ENCODE results near the gene ARHGAP10.

ARHGAP10 gene

DNA sequence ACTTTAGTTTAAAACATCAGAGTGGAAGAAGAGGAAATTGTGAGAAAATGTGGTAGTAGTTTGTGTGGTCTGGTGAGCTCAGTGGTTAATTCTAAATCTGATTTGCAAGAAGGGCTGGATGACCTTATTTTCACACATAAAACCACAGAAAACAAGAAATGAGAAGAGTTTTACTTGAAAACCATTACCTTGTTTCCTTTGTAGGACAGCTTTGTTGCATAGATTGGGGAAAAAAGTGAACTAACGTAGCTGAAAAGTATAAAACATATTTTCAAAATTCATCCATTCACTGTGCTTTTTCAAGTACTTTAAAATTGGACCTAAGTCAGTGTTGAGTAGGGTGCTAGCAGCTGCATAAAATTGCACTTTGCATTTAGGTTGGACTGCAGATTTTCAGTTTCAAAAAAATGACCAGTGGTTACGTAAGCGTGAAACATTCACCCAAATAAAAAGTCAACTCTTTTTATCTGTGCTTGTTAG lies 211.3 kb downstream of the ARHGAP10 start:
- DNase-seq (ENCODE audit: low read depth in 2 of 3, low spot score in 1 of 3), result no peak

DNA sequence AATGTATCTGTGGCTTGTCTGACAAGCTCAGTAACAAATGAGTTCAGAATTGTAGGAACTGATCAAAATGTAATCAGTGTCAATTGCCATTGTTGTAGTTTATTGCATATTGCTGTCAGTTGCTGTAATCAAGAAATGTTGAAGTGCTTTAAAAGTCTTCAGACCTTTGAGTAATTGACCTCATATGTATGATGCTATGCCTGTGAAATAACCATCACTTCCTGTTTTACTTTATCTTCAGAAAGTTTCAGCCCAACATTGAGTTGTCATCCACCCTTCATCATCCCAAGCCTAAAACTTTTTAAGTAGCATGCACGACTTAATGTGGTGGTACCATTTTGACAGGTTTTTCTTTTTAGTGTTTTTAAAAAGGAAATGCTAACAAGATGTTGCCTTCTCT lies 212.4 kb downstream of the ARHGAP10 start:
- no peak for DNase-seq (ENCODE audit: low read depth in 2 of 3, low spot score in 1 of 3)

DNA sequence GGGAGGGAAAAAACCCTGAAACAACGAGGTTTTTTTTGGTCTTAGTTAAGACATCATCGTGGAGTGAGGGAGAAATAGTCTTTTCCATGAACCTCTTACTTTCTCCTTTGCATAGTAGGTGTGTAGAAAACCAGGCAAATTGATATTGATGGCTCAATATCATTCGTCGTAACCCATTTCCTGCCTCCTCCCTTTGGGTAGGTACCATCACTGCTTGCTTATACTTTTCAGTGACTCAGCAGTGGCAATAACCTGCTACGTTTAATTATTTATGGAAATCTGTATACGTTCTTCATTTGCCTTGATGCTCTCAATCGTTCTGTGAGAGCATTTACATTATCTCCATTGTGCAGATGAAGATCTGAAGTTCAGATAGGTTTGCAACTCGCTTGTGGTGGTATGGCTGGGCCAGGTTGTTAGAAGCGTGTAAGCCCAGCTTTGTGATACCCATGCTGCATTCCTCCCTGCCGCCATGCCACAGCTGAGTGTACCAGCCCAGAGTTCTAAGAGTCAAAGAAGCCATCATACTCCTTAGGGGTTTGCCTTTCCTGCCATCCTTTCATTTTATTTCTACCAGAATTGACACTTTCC lies 212.9 kb downstream of the ARHGAP10 start:
- no peak for DNase-seq (ENCODE audit: low read depth in 2 of 3, low spot score in 1 of 3)

DNA sequence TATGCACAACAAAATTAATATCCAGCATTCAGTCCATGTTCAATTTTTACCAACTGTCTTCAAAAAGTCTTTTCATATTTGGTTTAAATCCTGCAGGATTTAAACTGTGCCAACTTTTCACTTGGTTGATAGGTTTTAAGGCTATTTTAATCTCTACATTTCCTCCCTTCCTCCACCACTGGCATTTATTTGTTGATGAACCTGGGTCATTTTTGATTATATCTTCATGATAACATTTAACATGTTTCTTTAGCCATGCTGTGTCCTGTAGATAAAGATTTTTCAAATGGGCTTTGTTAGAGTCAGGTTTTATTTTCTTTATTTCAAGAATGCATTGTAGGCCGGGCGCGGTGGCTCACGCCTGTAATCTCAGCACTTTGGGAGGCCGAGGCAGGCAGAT lies 216.4 kb downstream of the ARHGAP10 start:
- no peak for DNase-seq (ENCODE audit: low read depth in 2 of 3, low spot score in 1 of 3)

DNA sequence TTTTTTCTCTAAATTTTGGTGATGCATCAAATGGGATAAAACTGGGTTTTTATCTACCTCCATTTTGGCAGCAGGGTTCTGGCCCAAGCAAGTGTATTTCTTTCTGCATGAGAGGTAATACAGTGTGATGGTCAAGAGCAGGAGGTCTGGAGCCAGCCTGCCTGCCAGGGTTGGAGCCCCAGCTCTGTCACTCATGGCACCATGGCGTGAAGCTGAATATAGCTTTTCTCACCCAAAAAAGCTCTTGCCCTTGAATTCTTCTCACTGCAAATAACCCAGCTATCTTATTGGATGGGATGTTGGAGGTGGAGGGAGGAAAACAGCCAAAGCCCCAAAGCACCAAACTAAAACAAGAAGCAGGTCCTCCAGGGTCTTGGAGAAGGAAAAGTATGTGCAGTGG lies 218.4 kb downstream of the ARHGAP10 start:
- no peak for DNase-seq (ENCODE audit: low read depth in 2 of 3, low spot score in 1 of 3)

DNA sequence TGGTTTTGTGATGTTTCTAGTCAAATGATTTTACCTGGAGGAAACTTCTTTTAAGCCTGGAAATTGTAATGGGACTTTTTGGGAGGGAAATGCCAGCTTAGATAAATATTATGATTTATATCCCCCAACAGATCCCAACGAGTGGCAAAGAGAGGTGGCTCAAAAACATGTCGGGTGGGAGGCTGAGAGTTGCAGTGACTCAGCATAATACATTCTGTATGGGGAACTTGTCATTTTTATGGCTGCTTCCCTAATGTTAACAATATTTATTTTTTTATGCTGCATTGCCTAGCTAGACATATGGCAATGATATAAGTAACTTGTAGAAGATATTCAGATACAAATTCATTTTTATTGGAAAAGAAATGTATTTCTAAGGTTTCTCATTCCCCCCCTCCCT lies 219.0 kb downstream of the ARHGAP10 start:
- no peak for DNase-seq (ENCODE audit: low read depth in 2 of 3, low spot score in 1 of 3)

DNA sequence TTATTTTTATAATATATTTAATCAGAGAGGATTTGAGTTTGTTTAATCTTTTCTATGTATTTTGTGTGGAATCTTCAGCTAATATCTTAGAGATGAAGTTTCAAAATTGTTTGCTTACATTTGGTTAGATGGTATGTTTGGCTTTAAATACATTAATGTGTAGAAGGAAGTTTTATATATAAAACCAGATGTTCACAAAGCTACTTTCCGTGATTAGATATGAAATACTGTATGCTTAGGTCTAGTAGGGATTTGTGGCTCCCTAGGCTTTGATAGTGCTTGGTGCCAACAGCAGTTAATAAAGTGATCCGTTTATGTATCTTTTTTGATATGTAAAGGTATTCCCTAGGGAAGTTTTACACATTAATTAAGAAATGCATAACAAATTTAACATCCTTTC lies 223.0 kb downstream of the ARHGAP10 start:
- DNase-seq (ENCODE audit: low read depth in 2 of 3, low spot score in 1 of 3), result no peak

DNA sequence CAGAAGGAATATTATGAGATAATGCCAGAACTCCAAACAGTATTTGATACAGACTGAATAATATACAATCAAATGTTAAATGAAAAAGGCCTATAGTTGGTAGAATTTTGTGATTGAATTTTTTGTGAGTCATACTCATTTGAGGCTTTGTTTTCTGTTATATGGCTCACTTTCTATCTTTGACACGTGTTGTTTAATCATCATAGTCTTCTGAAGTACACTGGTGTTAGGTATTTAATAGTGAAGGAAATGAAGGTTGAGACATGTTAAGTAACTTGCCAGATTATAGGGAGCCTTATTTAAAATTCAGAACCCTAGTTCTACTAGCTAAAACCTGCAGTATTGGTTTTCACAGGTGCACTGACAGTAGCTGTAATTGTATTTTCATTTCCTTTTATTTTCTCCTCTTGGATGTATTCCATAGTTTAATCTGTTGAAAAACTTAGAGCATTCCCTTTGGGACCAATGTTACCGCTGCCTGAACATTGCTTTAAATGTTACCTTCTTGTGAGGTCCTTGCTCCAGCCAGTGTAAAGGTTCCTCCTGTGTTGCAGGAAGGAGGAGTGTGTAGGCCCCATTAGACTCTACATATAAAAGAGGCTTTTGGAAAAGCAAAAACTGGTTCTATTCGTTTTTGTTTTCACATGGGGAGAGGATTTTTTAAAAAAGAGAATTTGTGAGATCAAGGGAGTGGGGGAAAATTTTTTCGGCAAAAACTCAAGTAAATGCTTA lies 224.1 kb downstream of the ARHGAP10 start:
- DNase-seq (ENCODE audit: low read depth in 2 of 3, low spot score in 1 of 3), result no peak

DNA sequence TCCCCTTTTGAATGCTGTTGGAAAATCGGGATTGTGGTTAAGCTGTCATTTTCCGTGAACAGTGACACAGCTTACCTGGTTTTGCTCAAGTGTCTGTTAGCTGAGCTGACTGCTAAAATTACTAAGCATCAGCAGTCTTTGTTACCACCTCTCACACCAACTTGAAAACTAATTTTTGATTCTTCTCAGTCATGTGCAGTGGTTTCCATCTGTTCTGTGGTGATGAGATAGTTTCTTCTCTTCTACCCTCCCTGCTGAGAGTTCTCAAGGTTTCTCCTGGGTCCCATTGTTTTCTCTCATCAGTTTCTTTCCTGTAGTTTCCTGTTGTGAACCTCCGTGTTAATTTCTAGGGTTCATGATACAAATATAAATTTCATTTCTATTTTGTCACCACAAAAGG lies 225.6 kb downstream of the ARHGAP10 start:
- no peak for DNase-seq (ENCODE audit: low read depth in 2 of 3, low spot score in 1 of 3)

DNA sequence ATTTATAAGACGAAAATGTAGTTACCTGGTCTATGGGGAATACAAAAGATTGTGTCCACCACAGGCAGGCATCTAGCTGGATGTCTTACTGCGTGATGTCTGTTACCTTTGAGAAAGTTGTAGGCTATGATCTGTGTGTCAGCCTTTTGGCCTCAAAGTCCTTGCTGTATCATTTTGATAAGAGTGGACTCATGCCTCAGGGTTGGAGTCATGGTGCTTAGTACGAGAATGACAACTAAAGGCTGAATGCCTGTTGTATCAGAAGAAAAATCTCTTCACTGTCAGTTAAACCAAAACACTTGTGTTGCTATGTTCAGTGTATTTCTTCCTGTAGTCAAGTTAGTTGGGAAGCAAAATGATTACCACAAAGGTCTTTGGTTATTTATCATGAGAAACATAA lies 226.2 kb downstream of the ARHGAP10 start:
- DNase-seq (ENCODE audit: low read depth in 2 of 3, low spot score in 1 of 3), result no peak

DNA sequence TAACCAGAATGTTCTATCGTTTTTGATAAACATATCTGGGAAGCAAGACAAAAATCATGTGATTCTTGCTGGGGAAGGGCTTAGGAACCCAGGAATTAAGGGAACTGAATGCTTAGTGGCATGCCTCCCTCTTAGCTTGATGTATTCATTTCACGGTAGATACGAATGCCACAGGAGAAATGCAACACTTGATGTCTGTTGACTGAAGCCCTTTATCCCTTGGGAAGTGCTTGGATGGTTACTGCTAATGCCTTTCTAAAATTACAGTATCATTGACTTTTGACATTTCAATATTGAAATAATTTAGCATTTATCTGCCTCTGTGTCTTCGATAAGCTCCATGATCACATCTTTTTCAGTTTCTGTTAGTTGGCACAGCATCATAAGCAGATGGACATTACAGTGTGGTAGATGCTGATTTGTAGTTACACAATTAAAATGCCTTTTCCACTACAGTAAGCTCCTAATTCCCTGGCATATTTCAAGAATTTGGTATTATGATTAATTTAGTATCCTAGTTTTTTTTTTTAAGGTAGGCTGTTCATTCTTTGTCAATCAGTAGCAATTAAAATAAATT lies 226.7 kb downstream of the ARHGAP10 start:
- no peak for DNase-seq (ENCODE audit: low read depth in 2 of 3, low spot score in 1 of 3)

DNA sequence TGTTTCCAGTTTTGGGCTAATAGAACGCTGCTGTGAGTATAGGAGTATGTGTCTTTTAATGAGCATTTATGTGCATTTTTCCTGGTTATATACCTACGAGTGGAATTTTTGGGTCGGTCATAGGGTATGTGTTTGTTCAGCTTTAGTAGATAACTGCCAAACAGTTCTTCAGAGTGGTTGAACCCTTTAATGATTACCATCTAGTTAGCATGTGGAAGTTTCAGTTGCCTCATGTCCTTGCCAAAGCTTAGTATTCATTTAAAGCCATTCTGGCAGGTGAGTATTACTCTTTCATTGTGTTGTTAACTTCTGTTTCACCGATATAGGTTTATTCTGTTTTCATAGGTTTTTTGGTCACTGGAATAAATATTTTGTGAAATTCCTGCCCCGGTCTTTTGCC lies 229.1 kb downstream of the ARHGAP10 start:
- no peak for DNase-seq (ENCODE audit: low read depth in 2 of 3, low spot score in 1 of 3)

DNA sequence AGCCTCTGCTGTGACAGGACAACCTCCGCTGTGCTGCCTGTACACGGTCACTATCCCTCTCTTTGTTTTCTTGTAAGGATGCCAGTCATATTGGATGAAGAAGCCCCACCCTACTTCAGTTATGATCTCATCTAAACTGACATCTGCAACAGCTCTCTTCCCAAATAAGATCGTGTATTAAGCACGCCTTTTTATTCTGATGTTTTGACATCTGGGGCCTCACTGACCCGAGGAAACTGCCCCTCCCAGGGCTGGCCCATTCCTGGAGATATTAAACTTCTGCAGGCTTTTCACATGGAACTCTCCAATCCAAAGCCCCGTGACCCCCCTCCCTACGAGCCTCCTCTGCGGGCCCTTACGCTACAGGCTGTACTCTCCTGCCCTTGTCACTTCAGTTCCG lies 232.0 kb downstream of the ARHGAP10 start:
- DNase-seq (ENCODE audit: low read depth in 2 of 3, low spot score in 1 of 3), result no peak

DNA sequence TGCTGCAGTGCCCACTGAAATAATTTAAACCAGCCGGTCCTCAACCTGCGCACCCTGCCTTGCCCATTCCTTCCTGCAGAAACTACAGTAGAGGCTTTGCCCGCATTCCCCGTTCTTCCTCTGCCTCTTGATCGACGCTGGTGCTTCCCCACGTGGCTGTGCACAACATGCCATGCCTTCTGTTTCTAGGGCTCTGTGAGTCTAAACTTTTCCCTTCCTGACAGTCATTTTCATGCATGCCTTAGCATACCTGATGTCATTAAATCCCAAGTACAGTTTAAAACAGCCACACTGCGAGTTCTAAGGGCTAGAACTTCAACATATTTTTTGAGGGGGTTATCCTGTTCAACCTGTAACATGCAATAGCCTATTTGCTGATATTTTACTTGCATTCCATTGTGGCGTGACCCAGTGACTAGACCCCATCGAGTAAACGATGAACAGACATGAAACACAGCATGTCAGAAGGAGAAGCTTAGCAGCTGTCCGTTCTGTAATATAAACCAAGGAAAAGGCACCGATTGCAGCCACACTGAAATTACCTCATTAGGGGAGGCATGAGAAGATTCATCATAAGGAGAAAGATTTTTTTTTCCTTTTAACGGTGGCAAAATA lies 232.5 kb downstream of the ARHGAP10 start:
- DNase-seq (ENCODE audit: low read depth in 2 of 3, low spot score in 1 of 3), result no peak

DNA sequence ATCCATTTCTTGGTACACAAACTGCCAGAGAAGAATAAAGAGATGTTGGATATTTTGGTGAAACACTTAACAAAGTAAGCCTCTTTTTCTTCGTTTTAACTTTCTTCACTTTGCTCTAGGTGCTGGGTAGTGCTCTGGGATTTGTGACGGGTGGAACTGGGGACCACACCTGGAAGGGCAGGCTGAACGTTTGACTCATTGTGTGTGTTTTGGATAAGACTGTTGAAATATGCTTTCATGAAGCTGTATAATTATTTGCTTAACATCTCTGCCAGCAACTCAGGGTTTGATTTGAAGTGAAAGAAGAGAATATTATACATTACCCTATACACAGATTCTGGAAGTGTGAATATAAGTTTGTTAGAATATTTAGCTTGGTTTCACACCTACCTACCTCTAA lies 233.2 kb downstream of the ARHGAP10 start:
- no peak for DNase-seq (ENCODE audit: low read depth in 2 of 3, low spot score in 1 of 3)

DNA sequence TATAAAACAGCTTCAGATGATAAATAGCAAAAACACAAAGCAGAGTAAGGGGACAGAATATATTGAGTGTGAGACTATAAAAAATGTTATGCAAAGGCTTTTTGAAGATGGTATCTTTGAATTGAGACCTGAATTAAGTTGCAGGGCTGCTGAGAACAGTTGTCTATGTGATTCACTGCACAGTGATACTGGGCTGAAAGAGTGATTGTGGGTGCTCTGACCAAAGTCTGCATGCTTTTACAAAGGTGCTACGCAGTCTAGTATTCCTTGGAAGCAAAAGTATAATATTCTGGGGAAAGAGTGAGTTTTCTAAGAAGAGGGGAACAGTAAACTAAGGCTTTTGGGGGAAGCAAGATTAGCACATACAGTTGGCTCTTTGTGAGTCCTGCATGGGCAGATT lies 234.0 kb downstream of the ARHGAP10 start:
- DNase-seq (ENCODE audit: low read depth in 2 of 3, low spot score in 1 of 3), result no peak

DNA sequence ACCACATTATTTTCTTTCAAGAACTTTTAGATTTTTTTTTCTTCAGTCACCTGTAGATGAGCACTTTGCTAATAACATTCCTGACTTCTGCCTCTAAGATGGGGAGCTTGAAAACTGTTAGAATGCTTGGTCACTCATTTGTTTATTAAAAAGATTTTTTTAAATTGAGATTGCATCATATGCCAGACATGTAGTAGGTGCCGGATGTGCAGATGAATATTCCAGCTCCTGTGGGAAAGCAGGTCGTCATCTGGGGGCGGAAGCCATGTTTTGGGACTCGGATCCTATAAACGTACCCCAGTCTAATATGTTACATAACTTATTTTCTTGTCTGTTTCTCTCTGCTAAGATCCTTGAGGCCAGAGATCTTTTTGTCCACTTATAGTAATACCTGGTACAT lies 236.8 kb downstream of the ARHGAP10 start:
- DNase-seq (ENCODE audit: low read depth in 2 of 3, low spot score in 1 of 3), result no peak

DNA sequence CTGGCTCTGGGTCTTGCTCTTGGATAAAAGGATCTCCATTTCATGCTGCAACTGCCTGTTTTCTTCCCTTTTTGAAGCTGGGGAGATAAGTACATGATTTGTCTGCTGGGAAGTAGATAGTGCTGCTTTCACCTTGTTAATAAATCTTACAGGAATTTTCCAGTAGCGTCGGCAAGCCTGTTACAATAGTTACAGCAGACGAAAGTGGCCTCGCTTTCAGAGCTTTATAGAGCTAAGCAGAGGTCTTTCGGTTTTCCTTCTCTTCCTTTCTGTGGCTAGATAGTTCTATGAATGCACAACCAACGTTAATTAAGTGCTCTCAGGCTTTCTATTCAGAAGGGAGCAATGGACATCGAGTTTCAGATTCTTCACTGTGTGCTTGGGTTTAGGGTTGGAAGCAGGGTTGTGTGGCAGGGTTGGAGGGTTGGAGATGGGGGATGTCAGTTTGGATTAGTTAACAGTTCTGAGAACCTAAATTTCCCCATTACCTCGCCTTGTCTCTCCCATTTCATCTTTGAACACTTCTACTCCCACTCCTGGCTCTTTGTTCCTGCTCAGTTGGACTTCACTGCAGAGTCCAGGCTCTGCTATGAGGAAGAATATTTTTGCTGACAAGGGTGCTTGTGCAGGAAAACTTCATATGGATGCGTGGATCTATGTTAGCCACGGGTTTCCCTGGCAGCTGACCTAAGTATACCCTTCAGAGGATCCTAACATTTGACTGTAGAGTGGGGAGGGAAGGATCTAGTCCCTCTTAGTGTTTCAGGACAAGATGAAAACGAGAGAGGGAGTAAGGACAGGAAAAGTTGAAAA lies 237.9 kb downstream of the ARHGAP10 start:
- no peak for DNase-seq (ENCODE audit: low read depth in 2 of 3, low spot score in 1 of 3)

DNA sequence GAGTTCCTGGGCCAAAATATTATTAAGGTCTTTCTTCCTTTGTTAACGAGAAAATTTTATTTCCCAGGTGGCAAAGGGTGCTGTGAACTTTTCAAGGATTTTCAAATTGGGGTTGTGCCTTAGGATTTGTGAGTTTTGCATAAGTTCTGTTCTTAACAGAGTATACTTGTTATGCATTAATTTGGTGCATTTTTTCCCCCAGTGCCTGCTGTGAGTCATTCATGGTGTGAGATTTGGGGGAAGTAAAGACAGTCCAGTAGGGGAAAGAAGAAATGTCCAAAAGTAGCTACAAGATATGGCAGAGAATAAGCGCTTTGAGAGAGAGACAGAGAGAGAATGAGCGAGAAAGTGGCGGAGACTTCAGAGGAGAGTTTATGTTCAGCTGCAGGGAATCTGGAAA lies 239.2 kb downstream of the ARHGAP10 start:
- no peak for DNase-seq (ENCODE audit: low read depth in 2 of 3, low spot score in 1 of 3)

DNA sequence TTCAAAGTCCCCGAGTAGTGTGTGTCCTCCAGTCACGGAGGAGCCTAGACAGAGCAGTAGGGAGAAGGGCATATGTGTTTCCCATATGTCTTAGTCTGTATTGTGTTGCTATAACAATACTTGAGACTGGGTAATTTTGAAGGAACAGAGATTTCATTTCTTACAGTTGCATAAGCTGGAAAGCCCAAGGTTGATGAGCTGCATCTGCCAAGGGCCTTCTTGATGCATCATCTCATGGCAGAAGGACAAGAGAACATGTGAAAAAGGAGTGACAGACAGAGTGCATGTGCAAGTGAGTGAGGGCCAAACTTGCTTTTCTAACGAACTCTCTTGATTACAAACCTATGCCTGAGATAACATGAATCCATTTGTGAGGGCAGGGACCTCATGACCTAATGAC lies 243.4 kb downstream of the ARHGAP10 start:
- no peak for DNase-seq (ENCODE audit: low read depth in 2 of 3, low spot score in 1 of 3)

All from stimulated activated CD4-positive, alpha-beta T cell treated with anti-CD3 and anti-CD28 coated beads, Interleukin-12 subunit alpha, Interleukin-12 subunit beta, amount 100 ng/mL, for 48 hours (primary cell).